H1 (cell line): ENCODE data around the gene EIF4E1B. TPM values are rescaled to one million over a fixed set of nuclear protein-coding genes. Genes with fewer than 3 reads are reported as not detected.

Experiments used
- CTCF ChIA-PET: fragments of 300-600 bp; sonication (Branson Sonifier 250); formaldehyde crosslinking; loops from one replicate; lab custom pipeline; 2021; ENCODE audit not compliant: partially characterized antibody; lab: Charles Lee
- POLR2A ChIA-PET: fragments of 300-600 bp; sonication (Branson Sonifier 250); formaldehyde crosslinking; loops from one replicate; lab custom pipeline; 2021; ENCODE audit warnings: inconsistent platforms; ENCODE audit not compliant: partially characterized antibody; lab: Charles Lee
- DNase-seq, 2 experiments: peaks; one replicate each; pipeline versions ENCODE4 v3.0.0 to v3.0.0-alpha.2; 2010 to 2022; ENCODE audit warnings: low spot score in 2 of 2, low read depth in 1 of 2, mixed read lengths in 1 of 2
- FAIRE-seq: peaks from 2 replicates; lab custom pipeline; 2011; peaks lifted over from hg19 to GRCh38; lab: Jason Lieb, UNC
- H2AFZ ChIP-seq: 2 replicates; pipeline ENCODE4 v1.8.1; 2012; ENCODE audit warnings: low read length, inconsistent platforms
- H2AK5ac ChIP-seq: 2 replicates; pipeline ENCODE4 v1.6.1; 2013; ENCODE audit warnings: low read depth, low read length
- H2BK120ac ChIP-seq: replicated peaks from 2 replicates; pipeline ENCODE3; 2013; ENCODE audit warnings: low read depth, low read length, inconsistent platforms
- H2BK12ac ChIP-seq: 2 replicates; pipeline ENCODE4 v1.6.1; 2013; ENCODE audit warnings: low read depth, low read length
- H2BK15ac ChIP-seq: 2 replicates; pipeline ENCODE4 v1.6.1; 2013; ENCODE audit warnings: low read length
- H2BK20ac ChIP-seq: 2 replicates; pipeline ENCODE4 v1.6.1; 2013; ENCODE audit warnings: low read length
- H2BK5ac ChIP-seq: 2 replicates; pipeline ENCODE4 v1.6.1; 2013; ENCODE audit warnings: low read depth, low read length
- H3K14ac ChIP-seq: 2 replicates; pipeline ENCODE4 v1.6.1; 2013; ENCODE audit warnings: inconsistent platforms; ENCODE audit not compliant: insufficient read length
- H3K18ac ChIP-seq: 2 replicates; pipeline ENCODE4 v1.6.1; 2013; ENCODE audit warnings: low read length; ENCODE audit errors: extremely low read depth
- H3K23ac ChIP-seq: 2 replicates; pipeline ENCODE4 v1.6.1; 2013; ENCODE audit warnings: inconsistent platforms; ENCODE audit not compliant: insufficient read length
- H3K23me2 ChIP-seq: 2 replicates; pipeline ENCODE4 v1.6.1; 2013; ENCODE audit warnings: low read depth, low read length
- H3K27ac ChIP-seq: 2 replicates; pipeline ENCODE4 v1.6.1; 2011; ENCODE audit warnings: low read depth, low read length, inconsistent platforms
- H3K27me3 ChIP-seq, 4 experiments: replicated peaks in 1 of 4; 1 replicate in 1 of 4; 2 replicates in 3 of 4; pipeline versions ENCODE4 v1.6.1 to v1.8.1; 2011 to 2013; ENCODE audit warnings: low read length in 3 of 4, mild to moderate bottlenecking in 3 of 4, inconsistent platforms in 2 of 4, mixed read lengths in 2 of 4, moderate library complexity in 1 of 4; ENCODE audit not compliant: control insufficient read depth in 3 of 4, insufficient read depth in 3 of 4; ENCODE audit errors: extremely low read depth in 1 of 4
- H3K36me3 ChIP-seq, 4 experiments: 2 replicates each; pipeline versions ENCODE4 v1.6.1 to v1.8.1; 2011 to 2013; ENCODE audit warnings: mild to moderate bottlenecking in 4 of 4, low read length in 3 of 4, moderate library complexity in 2 of 4, control low read depth in 1 of 4, inconsistent platforms in 1 of 4; ENCODE audit not compliant: insufficient read depth in 4 of 4, control insufficient read depth in 2 of 4
- H3K4ac ChIP-seq: replicated peaks from 2 replicates; pipeline ENCODE3; 2013; ENCODE audit warnings: low read length, low read depth, mixed read lengths, inconsistent platforms; ENCODE audit not compliant: insufficient read length
- H3K4me1 ChIP-seq, 4 experiments: replicated peaks in 1 of 4; 1 replicate in 1 of 4; 2 replicates in 3 of 4; pipeline versions ENCODE4 v1.6.1 to v1.8.1; 2011 to 2013; ENCODE audit warnings: low read length in 3 of 4, inconsistent platforms in 2 of 4, mixed read lengths in 1 of 4; ENCODE audit not compliant: insufficient read depth in 4 of 4, control insufficient read depth in 3 of 4
- H3K4me2 ChIP-seq, 2 experiments: 2 replicates each; pipeline versions ENCODE4 v1.6.1 to v1.8.1; 2011 to 2013; ENCODE audit warnings: low read depth in 2 of 2, low read length in 2 of 2, control low read depth in 1 of 2, inconsistent platforms in 1 of 2, mild to moderate bottlenecking in 1 of 2; ENCODE audit not compliant: insufficient read depth in 1 of 2
- H3K4me3 ChIP-seq, 4 experiments: fragments of 200-600, 300-600 bp in 1 of 4; sonication (generic), shearing (Covaris generic), sonication (Bioruptor Twin) in 1 of 4; 2 replicates each; pipeline versions ENCODE4 v1.5.1 to v1.8.1; 2011 to 2016; ENCODE audit warnings: low read length in 4 of 4, low read depth in 3 of 4, control low read depth in 2 of 4, inconsistent platforms in 2 of 4, mild to moderate bottlenecking in 2 of 4, mixed read lengths in 1 of 4, moderate library complexity in 1 of 4; ENCODE audit not compliant: insufficient read depth in 2 of 4; ENCODE audit errors: extremely low read depth in 1 of 4
- H3K56ac ChIP-seq: replicated peaks from 2 replicates; pipeline ENCODE3; 2013; ENCODE audit warnings: low read depth, mild to moderate bottlenecking, mixed read lengths, low read length, inconsistent platforms; ENCODE audit not compliant: insufficient read length
- H3K79me1 ChIP-seq: 2 replicates; pipeline ENCODE4 v1.6.1; 2013; ENCODE audit warnings: low read depth, low read length, control low read depth
- H3K79me2 ChIP-seq, 2 experiments: 2 replicates each; pipeline versions ENCODE4 v1.6.1 to v1.8.1; 2012 to 2013; ENCODE audit warnings: low read length in 2 of 2, mild to moderate bottlenecking in 2 of 2, inconsistent platforms in 1 of 2; ENCODE audit not compliant: insufficient read depth in 2 of 2, control insufficient read depth in 1 of 2
- H3K9ac ChIP-seq, 4 experiments: replicated peaks in 1 of 4; 1 replicate in 1 of 4; 2 replicates in 3 of 4; pipeline versions ENCODE4 v1.6.1 to v1.8.1; 2011 to 2013; ENCODE audit warnings: low read depth in 3 of 4, low read length in 3 of 4, control low read depth in 2 of 4, mild to moderate bottlenecking in 2 of 4, moderate library complexity in 2 of 4, inconsistent platforms in 1 of 4; ENCODE audit errors: extremely low read depth in 1 of 4
- H3K9me3 ChIP-seq, 2 experiments: 2 replicates each; pipeline versions ENCODE4 v1.6.1 to v1.8.1; 2012 to 2013; ENCODE audit warnings: mild to moderate bottlenecking in 2 of 2, moderate library complexity in 2 of 2, control low read depth in 1 of 2, inconsistent platforms in 1 of 2, low read depth in 1 of 2, low read length in 1 of 2, mixed read lengths in 1 of 2; ENCODE audit not compliant: insufficient read depth in 2 of 2
- H4K20me1 ChIP-seq, 2 experiments: replicated peaks in 1 of 2; 2 replicates each; pipeline versions ENCODE3 to v1.8.1; 2011 to 2013; ENCODE audit warnings: inconsistent platforms in 2 of 2, low read length in 2 of 2, mild to moderate bottlenecking in 1 of 2; ENCODE audit not compliant: insufficient read depth in 2 of 2, control insufficient read depth in 1 of 2
- H4K5ac ChIP-seq: 2 replicates; pipeline ENCODE4 v1.6.1; 2013; ENCODE audit warnings: low read length, low read depth, mixed read lengths, inconsistent platforms; ENCODE audit not compliant: insufficient read length
- H4K8ac ChIP-seq: 2 replicates; pipeline ENCODE4 v1.8.0; 2013; ENCODE audit warnings: mild to moderate bottlenecking, moderate library complexity, low read length, inconsistent platforms; ENCODE audit not compliant: insufficient read depth; ENCODE audit errors: extremely low read depth
- H4K91ac ChIP-seq: replicated peaks from 2 replicates; pipeline ENCODE3; 2013; ENCODE audit warnings: low read length, mixed read lengths, inconsistent platforms; ENCODE audit not compliant: insufficient read length
- BRCA1 ChIP-seq: IDR thresholded peaks from 2 replicates; pipeline ENCODE4 v1.6.1; 2012; ENCODE audit warnings: low read depth, low read length, improper control_type of control experiment
- CHD1 ChIP-seq: IDR thresholded peaks from 2 replicates; pipeline ENCODE4 v1.6.1; 2012; ENCODE audit warnings: low read depth, low read length, improper control_type of control experiment
- CREB1 ChIP-seq: IDR thresholded peaks from 2 replicates; pipeline ENCODE4 v1.6.1; 2012; ENCODE audit warnings: inconsistent platforms
- CTBP2 ChIP-seq: IDR thresholded peaks from 2 replicates; pipeline ENCODE4 v1.7.0; 2011; ENCODE audit warnings: borderline replicate concordance, mild to moderate bottlenecking, moderate library complexity, mixed read lengths, low read length; ENCODE audit not compliant: insufficient read depth, insufficient read length
- NANOG ChIP-seq: IDR thresholded peaks from 2 replicates; pipeline ENCODE4 v1.6.1; 2011; ENCODE audit warnings: low read length, low read depth, mild to moderate bottlenecking, inconsistent platforms; ENCODE audit not compliant: insufficient read depth, poor library complexity, severe bottlenecking
- PHF8 ChIP-seq: fragments of 200-600 bp; sonication (generic); conservative IDR thresholded peaks from 2 replicates; pipeline ENCODE4 v1.7.1; 2012; ENCODE audit warnings: low read depth, mild to moderate bottlenecking, inconsistent platforms, low read length, moderate library complexity
- POLR2AphosphoS5 ChIP-seq: IDR thresholded peaks from 2 replicates; pipeline ENCODE4 v1.6.1; 2011; ENCODE audit warnings: low read depth, low read length
- SIX5 ChIP-seq: IDR thresholded peaks from 2 replicates; pipeline ENCODE4 v1.6.1; 2011; ENCODE audit warnings: mild to moderate bottlenecking, low read depth, low read length
- SP1 ChIP-seq: IDR thresholded peaks from 2 replicates; pipeline ENCODE4 v1.6.1; 2011; ENCODE audit warnings: low read depth, low read length
- USF2 ChIP-seq: IDR thresholded peaks from 2 replicates; pipeline ENCODE4 v1.6.1; 2011; ENCODE audit warnings: low read length, improper control_type of control experiment
- WGBS, 2 experiments: shearing (Covaris generic) in 1 of 2; methylation state at CpG; one replicate each; pipeline versions ENCODE4 v1.1.6 to v1.1.7; 2013 to 2015; ENCODE audit warnings: low lambda C conversion rate in 2 of 2, mixed read lengths in 2 of 2, inconsistent platforms in 1 of 2, low coverage in 1 of 2, missing lambda C conversion rate in 1 of 2; ENCODE audit not compliant: insufficient replicate concordance in 2 of 2, insufficient coverage in 1 of 2, insufficient read length in 1 of 2; ENCODE audit errors: extremely low coverage in 1 of 2, missing lambda C conversion rate in 1 of 2; 5-methylcytosine and 5-hydroxymethylcytosine counted together
- polyA plus RNA-seq, 7 experiments: library from polyadenylated mRNA; depleted of rRNA in 3 of 7; stranded (reverse) in 5 of 7; unstranded in 2 of 7; fragments of >200 nt in 5 of 7; fragments of 200-250 nt in 2 of 7; gene quantifications; 1 replicate in 5 of 7; 2 replicates in 1 of 7; 4 replicates in 1 of 7; pipeline versions ENCODE4 v1.2.1 to v1.2.3, GENCODE V29; 2011 to 2013; ENCODE audit warnings: missing spikeins in 2 of 7, mixed read lengths in 2 of 7
- total RNA-seq: library from RNA; stranded (reverse); fragmentation: NEBNext Ultra II Directional; extraction: Animal tissue kit (Norgen Biotek cat#: 25700); gene quantifications from 2 replicates; pipeline ENCODE4 v1.2.1, GENCODE V29; 2021

EIF4E1B gene
- total and polyA plus RNA-seq, 2 of the 8 experiments (the other 6 are each of a cell fraction or from before 2014, with no cell fraction given) = 0.97 to 1.3 TPM

GRCh38 chr5:176673651-176674583 lies 43.4 kb downstream of the EIF4E1B start:
- Histone ChIP-seq H3K27me3 (peaks cover 0 to 4% (median 0%) of the 10 kb centered on the region in 4 experiments; a peak in 2 of 7 replicates), H3K56ac (no peak overlapping the region), H4K20me1 (no peaks in the 10 kb centered on the region), H3K18ac (no peak overlapping the region), H3K79me2 (no peaks in the 10 kb centered on the region), H3K4me2 (no peak overlapping the region), H2BK5ac (no peak overlapping the region), H3K9ac (no peak overlapping the region), H3K36me3 (no peaks in the 10 kb centered on the region), H3K27ac (no peak overlapping the region), H3K4me1 (peaks cover 0 to 18% (median 6%) of the 10 kb centered on the region in 4 experiments; a peak in 6 of 7 replicates), H3K14ac (no peak overlapping the region), H2BK15ac (0 out of 2 replicates have a peak overlapping the region, but pooled peaks have one; percentile 81), H3K4me3 (no peak overlapping the region), H3K79me1 (no peaks in the 10 kb centered on the region), H3K23me2 (no peaks in the 10 kb centered on the region), H4K8ac (no peak overlapping the region; the same call in 1 of the 2 replicates), H2AFZ (no peak overlapping the region), H4K91ac (no peak overlapping the region), H2AK5ac (peak overlapping the region; percentile 59; the same call in 1 of the 2 replicates), H2BK120ac (no peak overlapping the region), H3K4ac (no peak overlapping the region), H3K9me3 (no peaks in the 10 kb centered on the region), H3K23ac (no peak overlapping the region), H4K5ac (no peak overlapping the region), H2BK12ac (no peak overlapping the region), H2BK20ac (0 out of 2 replicates have a peak overlapping the region, but pooled peaks have one; percentile 80)
- ChIA-PET CTCF (interaction anchor here (0.7 to 35.1 kb wide), 12 partner anchors 7 to 222 kb away, joined by 3 to 859 read pairs (median 4); no protein-coding TSS in a partner anchor), POLR2A (interaction anchor here (0.9 to 1.7 kb wide), 3 partner anchors 10 to 70 kb away, joined by 3 to 4 read pairs (median 3); no protein-coding TSS in a partner anchor)
- 89% methylated on average over 17 of the region's 18 CpGs; no CpG with 5 or more reads in 1 of the 2 experiments for WGBS, 2 experiments
- no peak for DNase-seq
- FAIRE-seq = no peak
- TF ChIP-seq CTBP2 = no peak
- no peak for TF ChIP-seq SP1
- TF ChIP-seq CHD1 = no peak
- no peak for TF ChIP-seq NANOG
- TF ChIP-seq USF2 = no peak
- no peak for TF ChIP-seq PHF8
- no peak for TF ChIP-seq BRCA1
- TF ChIP-seq CREB1 = no peak
- no peak for TF ChIP-seq SIX5
- TF ChIP-seq POLR2AphosphoS5 = no peak
